HepG2 (cell line): ENCODE data around the gene CAPZA2. TPM values are rescaled to one million over a fixed set of nuclear protein-coding genes. Genes with fewer than 3 reads are reported as not detected.

ENCODE experiments used
- ATAC-seq: fragments of 200-7000 bp; cut with Tn5 transposase; 3 replicates; pipeline ENCODE4 v1.9.1; 2020; ENCODE audit warnings: mild to moderate bottlenecking, moderate library complexity
- BruUV-seq: library from RNA; stranded (reverse); fragments of 400-500 nt; replicated peaks from 2 replicates; lab custom pipeline; 2021; lab: Mats Ljungman, UMichigan
- CTCF ChIA-PET: fragments of 300-600 bp; formaldehyde crosslinking; extraction: SDS; loops from one replicate; lab custom pipeline; 2021; ENCODE audit warnings: low total read pairs, inconsistent platforms, low intra/inter-chr PET ratio; lab: Yijun Ruan, JAX
- POLR2A ChIA-PET: fragments of 350-600 bp; sonication (Branson Sonifier 250); formaldehyde crosslinking; loops from one replicate; lab custom pipeline; 2020; ENCODE audit warnings: antibody characterized with exemption, inconsistent platforms; lab: Yijun Ruan, JAX
- DNase-seq: peaks from one replicate; pipeline ENCODE4 v3.0.0-alpha.2; 2015; ENCODE audit warnings: low spot score
- FAIRE-seq: peaks from 3 replicates; lab custom pipeline; 2011; peaks lifted over from hg19 to GRCh38; lab: Jason Lieb, UNC
- H2AFZ ChIP-seq: one replicate; pipeline ENCODE4 v1.6.1; 2011; ENCODE audit warnings: low read length, inconsistent platforms
- H3K27ac ChIP-seq: fragments of 300-600 bp; 3 replicates; pipeline ENCODE4 v1.8.0; 2011; ENCODE audit warnings: mixed run types, mild to moderate bottlenecking, mixed read lengths, low read length, inconsistent platforms; ENCODE audit not compliant: insufficient read depth; ENCODE audit errors: extremely low read length
- H3K27me3 ChIP-seq, 2 experiments: fragments of 200-600 bp in 1 of 2; 2 replicates in 1 of 2; 3 replicates in 1 of 2; pipeline versions ENCODE4 v1.6.0 to v1.8.0; 2011; ENCODE audit warnings: low read length in 2 of 2, mild to moderate bottlenecking in 2 of 2, moderate library complexity in 2 of 2, inconsistent platforms in 1 of 2; ENCODE audit not compliant: insufficient read depth in 2 of 2, control insufficient read depth in 1 of 2
- H3K36me3 ChIP-seq, 2 experiments: fragments of 200-600 bp in 1 of 2; replicated peaks in 1 of 2; 2 replicates in 1 of 2; 3 replicates in 1 of 2; pipeline versions ENCODE4 v1.5.1 to v1.8.0; 2011; ENCODE audit warnings: low read length in 2 of 2, inconsistent platforms in 1 of 2; ENCODE audit not compliant: insufficient read depth in 2 of 2, control insufficient read depth in 1 of 2
- H3K4me1 ChIP-seq: 2 replicates; pipeline ENCODE4 v1.5.1; 2012; ENCODE audit warnings: low read length, inconsistent platforms; ENCODE audit not compliant: insufficient read depth
- H3K4me2 ChIP-seq: 2 replicates; pipeline ENCODE4 v1.6.0; 2011; ENCODE audit warnings: low read depth, low read length, inconsistent platforms
- H3K4me3 ChIP-seq, 3 experiments: fragments of 200-600 bp in 1 of 3; sonication (generic), shearing (Covaris generic) in 1 of 3; replicated peaks in 1 of 3; 2 replicates each; pipeline ENCODE4 v1.5.1; 2011 to 2016; ENCODE audit warnings: low read length in 3 of 3, inconsistent platforms in 2 of 3, low read depth in 2 of 3, mild to moderate bottlenecking in 2 of 3, control low read depth in 1 of 3, mixed read lengths in 1 of 3; ENCODE audit not compliant: insufficient read depth in 1 of 3
- H3K79me2 ChIP-seq: one replicate; pipeline ENCODE4 v1.6.1; 2011; ENCODE audit warnings: low read length, inconsistent platforms; ENCODE audit not compliant: insufficient read depth
- H3K9ac ChIP-seq: 2 replicates; pipeline ENCODE4 v1.6.0; 2011; ENCODE audit warnings: mild to moderate bottlenecking, low read depth, low read length, inconsistent platforms; ENCODE audit not compliant: insufficient read depth
- H3K9me3 ChIP-seq: 2 replicates; pipeline ENCODE4 v1.5.1; 2012; ENCODE audit warnings: mild to moderate bottlenecking, low read length
- H4K20me1 ChIP-seq: 2 replicates; pipeline ENCODE4 v1.6.0; 2011; ENCODE audit warnings: inconsistent platforms, mild to moderate bottlenecking, low read length, moderate library complexity; ENCODE audit not compliant: insufficient read depth
- FOXA1 ChIP-seq, 2 experiments: fragments of 450-650 bp in 1 of 2; sonication (generic) in 1 of 2; formaldehyde crosslinking in 1 of 2; IDR thresholded peaks; 2 replicates each; pipeline versions ENCODE4 v1.4.0 to v1.6.1; 2016 to 2020; ENCODE audit warnings: missing genetic modification reagents in 1 of 2
- GZF1 ChIP-seq: sonication (generic); formaldehyde crosslinking; IDR thresholded peaks from 2 replicates; pipeline ENCODE4 v1.5.1; 2020; ENCODE audit warnings: mild to moderate bottlenecking, missing genetic modification reagents
- LRRFIP1 ChIP-seq: sonication (generic); formaldehyde crosslinking; conservative IDR thresholded peaks from 2 replicates; pipeline ENCODE4 v1.4.0; 2020; ENCODE audit warnings: missing genetic modification reagents
- MLLT10 ChIP-seq: sonication (generic); formaldehyde crosslinking; IDR thresholded peaks from 2 replicates; pipeline ENCODE4 v1.4.0; 2020; ENCODE audit warnings: missing genetic modification reagents
- NFAT5 ChIP-seq: sonication (generic); formaldehyde crosslinking; IDR thresholded peaks from 2 replicates; pipeline ENCODE4 v1.4.0; 2020; ENCODE audit warnings: missing genetic modification reagents
- NKX3-1 ChIP-seq: sonication (generic); formaldehyde crosslinking; IDR thresholded peaks from 2 replicates; pipeline ENCODE4 v1.5.0; 2020; ENCODE audit warnings: missing genetic modification reagents
- YY1 ChIP-seq: IDR thresholded peaks from 2 replicates; pipeline ENCODE4 v1.6.1; 2011; ENCODE audit warnings: low read length, low read depth, moderate library complexity, mild to moderate bottlenecking; ENCODE audit not compliant: insufficient read depth, insufficient replicate concordance
- ZSCAN20 ChIP-seq: sonication (generic); formaldehyde crosslinking; IDR thresholded peaks from 2 replicates; pipeline ENCODE4 v1.4.0; 2020; ENCODE audit warnings: missing genetic modification reagents, mild to moderate bottlenecking, borderline replicate concordance
- WGBS: methylation state at CpG from one replicate; pipeline ENCODE4 v1.1.6; 2017; ENCODE audit warnings: low lambda C conversion rate; 5-methylcytosine and 5-hydroxymethylcytosine counted together
- in situ Hi-C: cut with HindIII; loops from 2 replicates; pipeline ENCODE4 v1.10.0; 2017; ENCODE audit warnings: low pct_unique_long_range_greater_than_20kb; ENCODE audit not compliant: extremely low pct_ligation_motif_present
- intact Hi-C: fragments of 100-400 bp; cut with micrococcal nuclease; formaldehyde crosslinking; loops from one replicate; pipeline ENCODE4 v1.10.0; 2022; ENCODE audit not compliant: unreplicated experiment
- polyA plus RNA-seq, 8 experiments: library from polyadenylated mRNA; depleted of rRNA in 3 of 8; stranded (reverse) in 7 of 8; unstranded in 1 of 8; fragments of >200 nt; fragmentation: Illumina TruSeq in 4 of 8; extraction: Trizol in 4 of 8; gene quantifications; 2 replicates each; pipeline versions ENCODE4 v1.2.1 to v1.2.3, GENCODE V29; 2011 to 2016; ENCODE audit warnings: low read depth in 4 of 8, missing spikeins in 1 of 8, mixed read lengths in 1 of 8; ENCODE audit not compliant: insufficient read depth in 1 of 8
- total RNA-seq, 5 experiments: library from RNA; depleted of rRNA; stranded (reverse); fragments of >200 nt; fragmentation: Illumina TruSeq; extraction: Trizol; gene quantifications; 2 replicates each; pipeline ENCODE4 v1.2.3, GENCODE V29; 2016; ENCODE audit warnings: low read depth in 1 of 5
- TF ChIP-seq, protein P1 (sequence below): sonication (generic); formaldehyde crosslinking; IDR thresholded peaks from 2 replicates; pipeline ENCODE4 v1.4.0; 2020; ENCODE audit warnings: mild to moderate bottlenecking, missing genetic modification reagents
- TF ChIP-seq, protein P2 (sequence below): sonication (generic); formaldehyde crosslinking; conservative IDR thresholded peaks from 2 replicates; pipeline ENCODE4 v1.8.0; 2022; ENCODE audit warnings: mild to moderate bottlenecking, moderate library complexity, missing genetic modification reagents

The CAPZA2 gene
- total and polyA plus RNA-seq, 2 of the 13 experiments (the other 11 are each of a cell fraction or from before 2014, with no cell fraction given): 38.4 to 199 TPM

DNA sequence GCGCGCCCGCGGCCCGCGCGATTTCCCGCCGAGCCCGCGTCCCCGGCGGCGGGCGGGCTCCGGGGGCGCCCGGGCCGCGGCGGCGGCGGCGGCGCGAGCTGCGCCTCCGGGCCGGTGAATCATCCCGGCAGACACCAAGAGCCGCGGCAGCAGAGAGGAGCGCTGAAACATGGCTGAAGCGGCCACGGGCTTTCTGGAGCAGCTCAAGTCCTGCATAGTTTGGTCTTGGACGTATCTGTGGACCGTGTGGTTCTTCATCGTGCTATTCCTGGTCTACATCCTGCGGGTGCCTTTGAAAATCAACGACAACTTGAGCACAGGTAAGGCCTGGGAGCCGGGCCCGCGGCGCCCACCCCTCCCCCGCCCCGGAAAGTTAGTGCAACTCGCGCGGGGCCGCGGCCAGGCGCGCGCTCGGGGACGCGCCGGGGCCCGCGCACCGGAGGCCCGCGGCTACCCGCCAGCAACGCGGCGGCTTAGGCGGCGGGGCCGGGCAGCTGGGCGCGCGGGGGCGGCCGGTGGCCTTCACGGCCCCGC, 91.1 kb downstream of the CAPZA2 start, which contains the start of gene ST7:
ST7 (plus strand) TSS at position 130 of the 534 bp plus-strand sequence; CDS start at position 170, 40 bp downstream.
- Histone ChIP-seq H3K27me3 (no peaks in the 10 kb centered on the region; a peak in 1 of 5 replicates), H3K9ac (peak within 1 kb of the TSS; percentile 98), H3K27ac (peak within 1 kb of the TSS; percentile 98), H3K79me2 (peaks cover 41% of the 10 kb centered on the region), H2AFZ (peak within 1 kb of the TSS; percentile 99), H4K20me1 (no peaks in the 10 kb centered on the region), H3K4me2 (peak within 1 kb of the TSS; percentile 100), H3K36me3 (no peaks in the 10 kb centered on the region), H3K4me1 (peaks cover 44% of the 10 kb centered on the region), H3K9me3 (no peaks in the 10 kb centered on the region), H3K4me3 (peak within 1 kb of the TSS; percentile 81 to 90 (median 88))
- in situ Hi-C loops (no loop called here), intact Hi-C loops (loop anchor here (2.0 kb wide), 1 partner anchor 23 kb away; no protein-coding TSS in a partner anchor)
- CTCF ChIA-PET: no interaction called here
- FAIRE-seq (no peak), ATAC-seq (peak; percentile 66), DNase-seq (peak; percentile 50)
- POLR2A ChIA-PET: interaction anchor here (1.1 to 1.5 kb wide), 5 partner anchors 14 to 181 kb away, joined by 3 to 5 read pairs (median 4); no protein-coding TSS in a partner anchor
- BruUV-seq: no TSS peak
- WGBS: 3% methylated on average over 6 of the region's 77 CpGs
- TF ChIP-seq FOXA1 (IDR thresholded peaks at IDR 0.05) (no peak), FOXA1 (CRISPR knock-in tag; IDR thresholded peaks at IDR 0.05) (no peak), MLLT10 (CRISPR knock-in tag) (no peak), NKX3-1 (CRISPR knock-in tag) (no peak), LRRFIP1 (CRISPR knock-in tag) (no peak), GZF1 (CRISPR knock-in tag) (0 out of 2 replicates have a peak, but pooled peaks have one; percentile 9), NFAT5 (CRISPR knock-in tag) (no peak), YY1 (peak; percentile 71), ZSCAN20 (CRISPR knock-in tag) (no peak)
- TF ChIP-seq, protein P1, sequence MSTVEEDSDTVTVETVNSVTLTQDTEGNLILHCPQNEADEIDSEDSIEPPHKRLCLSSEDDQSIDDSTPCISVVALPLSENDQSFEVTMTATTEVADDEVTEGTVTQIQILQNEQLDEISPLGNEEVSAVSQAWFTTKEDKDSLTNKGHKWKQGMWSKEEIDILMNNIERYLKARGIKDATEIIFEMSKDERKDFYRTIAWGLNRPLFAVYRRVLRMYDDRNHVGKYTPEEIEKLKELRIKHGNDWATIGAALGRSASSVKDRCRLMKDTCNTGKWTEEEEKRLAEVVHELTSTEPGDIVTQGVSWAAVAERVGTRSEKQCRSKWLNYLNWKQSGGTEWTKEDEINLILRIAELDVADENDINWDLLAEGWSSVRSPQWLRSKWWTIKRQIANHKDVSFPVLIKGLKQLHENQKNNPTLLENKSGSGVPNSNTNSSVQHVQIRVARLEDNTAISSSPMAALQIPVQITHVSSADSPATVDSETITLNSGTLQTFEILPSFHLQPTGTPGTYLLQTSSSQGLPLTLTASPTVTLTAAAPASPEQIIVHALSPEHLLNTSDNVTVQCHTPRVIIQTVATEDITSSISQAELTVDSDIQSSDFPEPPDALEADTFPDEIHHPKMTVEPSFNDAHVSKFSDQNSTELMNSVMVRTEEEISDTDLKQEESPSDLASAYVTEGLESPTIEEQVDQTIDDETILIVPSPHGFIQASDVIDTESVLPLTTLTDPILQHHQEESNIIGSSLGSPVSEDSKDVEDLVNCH (CRISPR knock-in tag): no peak
- TF ChIP-seq, protein P2, sequence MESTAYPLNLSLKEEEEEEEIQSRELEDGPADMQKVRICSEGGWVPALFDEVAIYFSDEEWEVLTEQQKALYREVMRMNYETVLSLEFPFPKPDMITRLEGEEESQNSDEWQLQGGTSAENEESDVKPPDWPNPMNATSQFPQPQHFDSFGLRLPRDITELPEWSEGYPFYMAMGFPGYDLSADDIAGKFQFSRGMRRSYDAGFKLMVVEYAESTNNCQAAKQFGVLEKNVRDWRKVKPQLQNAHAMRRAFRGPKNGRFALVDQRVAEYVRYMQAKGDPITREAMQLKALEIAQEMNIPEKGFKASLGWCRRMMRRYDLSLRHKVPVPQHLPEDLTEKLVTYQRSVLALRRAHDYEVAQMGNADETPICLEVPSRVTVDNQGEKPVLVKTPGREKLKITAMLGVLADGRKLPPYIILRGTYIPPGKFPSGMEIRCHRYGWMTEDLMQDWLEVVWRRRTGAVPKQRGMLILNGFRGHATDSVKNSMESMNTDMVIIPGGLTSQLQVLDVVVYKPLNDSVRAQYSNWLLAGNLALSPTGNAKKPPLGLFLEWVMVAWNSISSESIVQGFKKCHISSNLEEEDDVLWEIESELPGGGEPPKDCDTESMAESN (CRISPR knock-in tag): no peak
